GM12878 (cell line): ENCODE data around the gene HOXC9. TPM values are rescaled to one million over a fixed set of nuclear protein-coding genes. Genes with fewer than 3 reads are reported as not detected.
A peak's percentile ranks its signal among the peaks of the same experiment; 100 is the strongest.

Experiments used
- ATAC-seq: fragments of 200-7000 bp; cut with Tn5 transposase; 3 replicates; pipeline ENCODE4 v1.9.1; 2020; ENCODE audit warnings: mild to moderate bottlenecking, moderate library complexity
- BruUV-seq: library from RNA; stranded (reverse); fragments of 400-500 nt; replicated peaks from 2 replicates; lab custom pipeline; 2021; lab: Mats Ljungman, UMichigan
- CTCF ChIA-PET: fragments of 300-600 bp; sonication (Branson Sonifier 250); formaldehyde crosslinking; extraction: SDS; loops from one replicate; lab custom pipeline; 2021; ENCODE audit warnings: inconsistent platforms; lab: Yijun Ruan, JAX
- POLR2A ChIA-PET: fragments of 350-600 bp; formaldehyde crosslinking; extraction: SDS; loops from one replicate; lab custom pipeline; 2021; ENCODE audit warnings: inconsistent platforms; lab: Charles Lee
- RAD21 ChIA-PET: fragments of 300-600 bp; sonication (Branson Sonifier 250); formaldehyde crosslinking; loops from one replicate; lab custom pipeline; 2023; ENCODE audit warnings: antibody characterized with exemption; ENCODE audit not compliant: unreplicated experiment; lab: Charles Lee
- SMC1A ChIA-PET: fragments of 300-600 bp; sonication (Branson Sonifier 250); formaldehyde crosslinking; loops from one replicate; lab custom pipeline; 2023; ENCODE audit not compliant: unreplicated experiment, uncharacterized antibody; lab: Charles Lee
- DNase-seq: peaks from one replicate; pipeline ENCODE4 v3.0.0-alpha.2; 2011; ENCODE audit warnings: low read depth, low spot score
- FAIRE-seq: peaks from 3 replicates; lab custom pipeline; 2011; peaks lifted over from hg19 to GRCh38; lab: Jason Lieb, UNC
- H2AFZ ChIP-seq: 2 replicates; pipeline ENCODE4 v1.6.0; 2011; ENCODE audit warnings: low read depth, low read length, control low read depth; ENCODE audit not compliant: control insufficient read depth
- H3K27ac ChIP-seq: 2 replicates; pipeline ENCODE4 v1.5.1; 2011; ENCODE audit warnings: control low read depth; ENCODE audit not compliant: control insufficient read depth, insufficient read depth
- H3K27me3 ChIP-seq, 2 experiments: replicated peaks in 1 of 2; 2 replicates each; pipeline versions ENCODE4 v1.6.0 to v1.6.1; 2011; ENCODE audit warnings: low read length in 1 of 2; ENCODE audit not compliant: control insufficient read depth in 2 of 2, insufficient read depth in 2 of 2
- H3K36me3 ChIP-seq, 2 experiments: 2 replicates each; pipeline ENCODE4 v1.5.1; 2011; ENCODE audit warnings: low read length in 1 of 2; ENCODE audit not compliant: control insufficient read depth in 2 of 2, insufficient read depth in 2 of 2
- H3K4me1 ChIP-seq: 2 replicates; pipeline ENCODE4 v1.6.1; 2011; ENCODE audit warnings: mild to moderate bottlenecking, low read length, moderate library complexity, mixed read lengths; ENCODE audit not compliant: control insufficient read depth, insufficient read depth
- H3K4me2 ChIP-seq: 2 replicates; pipeline ENCODE4 v1.6.0; 2011; ENCODE audit warnings: control low read depth; ENCODE audit not compliant: control insufficient read depth, insufficient read depth
- H3K4me3 ChIP-seq: fragments of 200-600 bp; sonication (generic); 2 replicates; pipeline ENCODE4 v1.5.1; 2016
- H3K79me2 ChIP-seq: 2 replicates; pipeline ENCODE4 v1.6.0; 2011; ENCODE audit warnings: low read length; ENCODE audit not compliant: control insufficient read depth, insufficient read depth
- H3K9ac ChIP-seq: 2 replicates; pipeline ENCODE4 v1.8.0; 2011; ENCODE audit warnings: low read length, control low read depth, mixed read lengths; ENCODE audit not compliant: control insufficient read depth, insufficient read depth
- H3K9me3 ChIP-seq: replicated peaks from 3 replicates; pipeline ENCODE4 v1.5.1; 2011; ENCODE audit warnings: mild to moderate bottlenecking, low read length; ENCODE audit not compliant: control insufficient read depth, insufficient read depth
- H4K20me1 ChIP-seq: 2 replicates; pipeline ENCODE4 v1.6.0; 2011; ENCODE audit not compliant: control insufficient read depth, insufficient read depth
- EZH2 ChIP-seq: IDR thresholded peaks from 2 replicates; pipeline ENCODE4 v1.6.1; 2012; ENCODE audit warnings: low read depth, mild to moderate bottlenecking, control low read depth, inconsistent platforms, low read length, borderline replicate concordance; ENCODE audit not compliant: control insufficient read depth
- IKZF2 ChIP-seq, 2 experiments: fragments of 450-650 bp; IDR thresholded peaks; 2 replicates each; pipeline ENCODE4 v1.6.1; 2017; ENCODE audit warnings: mild to moderate bottlenecking in 2 of 2, moderate library complexity in 2 of 2
- JUNB ChIP-seq: IDR thresholded peaks from 2 replicates; pipeline ENCODE4 v1.6.1; 2016; ENCODE audit warnings: antibody characterized with exemption, mild to moderate bottlenecking
- LARP7 ChIP-seq: fragments of 450-650 bp; IDR thresholded peaks from 2 replicates; pipeline ENCODE4 v1.6.1; 2017; ENCODE audit warnings: mild to moderate bottlenecking
- MYC ChIP-seq: IDR thresholded peaks from 2 replicates; pipeline ENCODE4 v1.6.1; 2011; ENCODE audit warnings: mild to moderate bottlenecking, low read length, moderate library complexity, inconsistent platforms; ENCODE audit not compliant: insufficient read depth, insufficient replicate concordance, insufficient read length, severe bottlenecking
- SMAD5 ChIP-seq: IDR thresholded peaks from 2 replicates; pipeline ENCODE4 v1.6.1; 2016; ENCODE audit warnings: antibody characterized with exemption, low read depth
- SREBF1 ChIP-seq: IDR thresholded peaks from 2 replicates; pipeline ENCODE4 v1.6.1; 2012; ENCODE audit warnings: mild to moderate bottlenecking, low read length
- SUZ12 ChIP-seq: fragments of 200-600 bp; sonication (generic); IDR thresholded peaks from one replicate; pipeline ENCODE4 v1.6.1; 2018; ENCODE audit warnings: antibody characterized with exemption, mild to moderate bottlenecking; ENCODE audit not compliant: unreplicated experiment
- TAF1 ChIP-seq: IDR thresholded peaks from 2 replicates; pipeline ENCODE4 v1.6.1; 2011; ENCODE audit warnings: mild to moderate bottlenecking, low read depth, low read length, borderline replicate concordance
- WGBS: methylation state at CpG from one replicate; pipeline ENCODE4 v1.1.6; 2016; ENCODE audit warnings: low lambda C conversion rate; ENCODE audit not compliant: insufficient replicate concordance, insufficient coverage; ENCODE audit errors: missing lambda C conversion rate; 5-methylcytosine and 5-hydroxymethylcytosine counted together
- in situ Hi-C: fragments of 300-500 bp; cut with MboI; formaldehyde crosslinking; loops from 9 replicates; pipeline ENCODE4 v1.14.3; 2018; ENCODE audit warnings: mixed read lengths
- intact Hi-C: fragments of 100-400 bp; cut with micrococcal nuclease; formaldehyde crosslinking; loops from one replicate; pipeline ENCODE4 v1.14.2; 2022; ENCODE audit not compliant: unreplicated experiment
- polyA plus RNA-seq, 11 experiments: library from polyadenylated mRNA; depleted of rRNA in 4 of 11; unstranded in 6 of 11; stranded (reverse) in 5 of 11; fragments of >200 nt; fragmentation: Nextera tagmentation in 4 of 11; fragmentation: Illumina TruSeq in 1 of 11; extraction: Ambion mirVana in 4 of 11; extraction: Trizol in 1 of 11; gene quantifications; 1 replicate in 1 of 11; 2 replicates in 10 of 11; pipeline versions ENCODE4 v1.2.1 to v1.2.3, GENCODE V29; 2011 to 2016; ENCODE audit warnings: inconsistent platforms in 2 of 11, missing spikeins in 2 of 11, low read depth in 1 of 11
- total RNA-seq, 4 experiments: library from RNA; depleted of rRNA in 3 of 4; stranded (reverse); fragments of >200 nt in 3 of 4; fragmentation: Illumina TruSeq in 1 of 4; extraction: Trizol in 1 of 4; gene quantifications; 2 replicates each; pipeline versions ENCODE4 v1.2.1 to v1.2.3, GENCODE V29; 2013 to 2021

HOXC9 gene
- total and polyA plus RNA-seq, 10 of the 15 experiments (the other 5 are each of a cell fraction or from before 2014, with no cell fraction given) = not detected

DNA sequence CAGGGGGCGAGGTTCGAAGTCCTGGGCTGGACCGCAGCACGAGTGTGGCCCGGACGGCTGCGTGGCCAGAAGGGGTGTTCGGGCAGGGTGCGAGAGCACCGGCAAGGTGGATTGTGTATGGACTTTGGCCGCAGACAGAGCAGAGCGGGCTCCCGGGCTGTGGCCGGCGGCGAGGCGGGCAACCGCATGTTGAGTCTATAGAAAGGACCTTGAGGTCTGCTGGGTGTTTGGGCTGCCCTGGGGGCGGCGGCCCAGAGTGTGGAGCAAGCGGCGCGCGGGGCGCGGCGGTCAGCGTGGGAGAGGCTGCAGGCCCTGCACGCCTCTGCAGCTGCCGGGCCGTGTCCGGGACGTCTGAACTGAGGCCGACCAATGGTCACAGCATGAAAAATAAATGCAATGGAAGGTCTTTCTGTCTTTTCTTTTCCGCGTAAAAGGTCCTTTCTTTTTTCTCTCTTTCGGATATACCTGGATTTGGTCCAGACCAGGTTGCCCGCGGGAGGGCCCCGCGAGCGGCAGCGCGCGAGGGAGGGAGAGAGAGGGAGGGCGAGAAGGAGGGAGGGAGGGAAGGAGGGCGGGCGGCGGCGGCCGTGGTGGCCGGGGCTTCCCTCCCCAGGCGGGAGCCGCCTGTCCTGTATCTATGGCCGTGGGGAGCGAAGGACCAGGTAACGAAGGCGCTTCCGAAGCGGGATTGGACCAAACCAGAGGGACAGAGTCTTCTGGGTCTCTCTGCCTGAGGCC lies 5.5 kb upstream of the HOXC9 start:
- Histone ChIP-seq H3K79me2 (no peaks in the 10 kb centered on the region), H3K27me3 (peaks cover 29 to 53% of the 10 kb centered on the region in 2 experiments), H3K9ac (no peak overlapping the region), H3K27ac (no peak overlapping the region), H3K36me3 (no peaks in the 10 kb centered on the region), H3K4me1 (peaks cover 11% of the 10 kb centered on the region), H3K4me2 (no peak overlapping the region), H4K20me1 (no peaks in the 10 kb centered on the region), H2AFZ (no peak overlapping the region), H3K4me3 (no peak overlapping the region), H3K9me3 (no peaks in the 10 kb centered on the region)
- intact Hi-C loops = no loop called here
- ChIA-PET POLR2A (no interaction called here), SMC1A (no interaction called here), RAD21 (interaction anchor here (0.8 kb wide), 1 partner anchor 197 kb away, joined by 4 read pairs; no protein-coding TSS in a partner anchor), CTCF (interaction anchor here (1.3 to 2.0 kb wide), 3 partner anchors 9 to 200 kb away, joined by 3 to 6 read pairs (median 6); partner anchors contain the start of gene HOXC10)
- BruUV-seq = no TSS peak
- no peak for DNase-seq
- no peak for ATAC-seq
- 19% methylated on average over 43 of the region's 60 CpGs for WGBS
- TF ChIP-seq JUNB (no peak), SUZ12 (peak; percentile 89)
- in situ Hi-C loops = no loop called here
- FAIRE-seq = no peak

DNA sequence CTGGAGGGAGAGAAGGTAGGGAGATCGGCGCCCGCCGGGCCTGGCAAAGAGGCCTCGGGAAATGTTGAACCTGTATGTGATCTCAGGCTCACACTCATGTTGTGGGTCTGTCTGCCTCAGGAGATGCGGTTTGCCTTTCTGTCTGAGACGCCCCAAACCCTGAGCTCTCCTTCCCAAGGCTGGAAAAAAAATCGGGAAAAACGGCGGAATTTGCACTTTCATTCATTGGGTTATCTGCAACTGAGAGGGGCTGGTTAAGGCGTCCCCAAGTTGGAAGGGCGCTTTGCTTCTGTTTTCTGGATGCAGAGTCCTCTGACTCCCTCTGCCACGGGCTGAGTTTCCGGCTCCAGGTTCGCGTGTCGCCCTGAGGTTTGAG lies 5.0 kb upstream of the HOXC9 start:
- Histone ChIP-seq H3K79me2 (no peaks in the 10 kb centered on the region), H3K9me3 (no peaks in the 10 kb centered on the region), H3K4me2 (no peak overlapping the region), H3K36me3 (no peaks in the 10 kb centered on the region), H3K9ac (no peak overlapping the region), H3K27me3 (peaks cover 31 to 53% of the 10 kb centered on the region in 2 experiments), H3K27ac (no peak overlapping the region), H3K4me1 (peaks cover 7% of the 10 kb centered on the region), H4K20me1 (no peaks in the 10 kb centered on the region), H3K4me3 (no peak overlapping the region; the same call in 1 of the 2 replicates), H2AFZ (no peak overlapping the region)
- in situ Hi-C loops = no loop called here
- FAIRE-seq (no peak), ATAC-seq (no peak), DNase-seq (no peak)
- 7% methylated on average over 13 of the region's 17 CpGs for WGBS
- SMC1A ChIA-PET = interaction anchor here (1.2 to 1.5 kb wide), 2 partner anchors 197 to 230 kb away, joined by 3 to 4 read pairs; no protein-coding TSS in a partner anchor
- POLR2A ChIA-PET = interaction anchor here (1.3 kb wide), 1 partner anchor 9 kb away, joined by 3 read pairs; no protein-coding TSS in a partner anchor
- CTCF ChIA-PET = interaction anchor here (1.3 to 2.0 kb wide), 3 partner anchors 10 to 200 kb away, joined by 3 to 6 read pairs (median 6); partner anchors contain the start of gene HOXC10
- no TSS peak for BruUV-seq
- intact Hi-C loops = no loop called here
- TF ChIP-seq MYC (no peak), TAF1 (no peak), SREBF1 (no peak), SMAD5 (no peak), LARP7 (no peak), IKZF2 (IDR thresholded peaks at IDR 0.05) (no peak), EZH2 (peak; percentile 76; the same call in 1 of the 2 replicates)
- RAD21 ChIA-PET = interaction anchor here (0.8 kb wide), 2 partner anchors 10 to 196 kb away, joined by 3 to 4 read pairs; partner anchors contain the start of gene HOXC10
